Ramos (cell line): Measurements from ENCODE around the gene ZMYND19.
"Not testable (repeated sequence)": the region's sequence is repeated elsewhere in the genome, so short reads cannot be mapped to it uniquely, and the experiment has no call there.

Source experiments
- in situ Hi-C: fragments of 300-500 bp; cut with MboI; formaldehyde crosslinking; loops from one replicate; pipeline ENCODE4 v1.14.3; 2022; ENCODE audit warnings: low sequenced_read_pairs; ENCODE audit not compliant: unreplicated experiment

The ZMYND19 gene

DNA sequence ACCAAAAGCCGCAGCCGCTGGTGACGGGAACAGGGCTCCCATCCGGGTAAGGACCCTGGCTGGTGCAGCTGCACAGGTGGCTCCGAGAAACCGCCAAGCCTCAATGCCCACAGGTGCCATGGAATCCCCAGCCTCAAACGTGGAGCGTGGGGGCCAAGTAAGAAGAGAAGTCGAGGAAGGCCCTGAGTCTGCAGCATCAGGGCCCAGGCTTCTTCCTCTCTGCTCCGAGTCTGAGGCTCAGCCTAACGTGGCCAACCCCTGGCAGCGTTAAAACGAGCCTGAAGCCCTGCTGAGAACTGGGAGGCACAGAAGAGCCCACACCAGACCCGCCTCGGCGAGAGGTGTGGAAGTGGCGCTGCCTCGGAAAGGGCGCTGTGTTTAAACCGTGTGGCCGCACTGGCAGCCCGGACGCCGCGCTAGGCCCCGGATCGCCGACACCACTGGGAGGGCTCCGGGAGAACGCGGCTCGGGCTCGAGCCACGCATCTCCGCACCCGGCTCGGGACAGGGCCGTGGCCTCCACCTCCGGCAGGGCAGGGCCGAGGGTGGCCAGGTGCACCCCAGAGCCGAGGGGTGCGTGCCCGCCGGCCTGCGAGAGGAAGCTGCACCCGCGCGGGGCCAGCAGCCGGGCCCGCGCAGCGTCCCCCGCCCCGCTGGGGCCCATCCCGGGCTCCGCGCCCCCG lies 730 bp downstream of the ZMYND19 start:
- in situ Hi-C loops: no loop called here

DNA sequence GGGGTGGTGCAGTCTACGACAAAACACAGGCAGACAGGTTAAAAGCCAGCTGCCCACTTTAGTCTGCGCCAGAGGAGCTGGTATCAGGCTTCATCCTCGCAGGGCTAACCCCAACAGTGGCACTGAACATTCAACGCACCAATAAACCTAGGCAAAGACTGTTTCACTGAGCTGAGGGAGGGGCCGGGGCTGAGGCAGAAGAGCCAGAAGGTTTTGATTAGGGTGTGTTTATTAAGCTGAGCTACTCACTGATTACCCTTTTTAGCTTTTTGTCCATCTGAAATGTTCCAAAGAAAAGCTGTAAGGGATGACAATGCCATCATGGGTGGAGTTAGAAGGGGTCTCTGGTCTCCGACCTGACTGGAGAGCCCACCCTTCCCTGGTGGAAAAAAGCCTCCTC lies 1.4 kb downstream of the ZMYND19 start:
- in situ Hi-C loops: no loop called here

DNA sequence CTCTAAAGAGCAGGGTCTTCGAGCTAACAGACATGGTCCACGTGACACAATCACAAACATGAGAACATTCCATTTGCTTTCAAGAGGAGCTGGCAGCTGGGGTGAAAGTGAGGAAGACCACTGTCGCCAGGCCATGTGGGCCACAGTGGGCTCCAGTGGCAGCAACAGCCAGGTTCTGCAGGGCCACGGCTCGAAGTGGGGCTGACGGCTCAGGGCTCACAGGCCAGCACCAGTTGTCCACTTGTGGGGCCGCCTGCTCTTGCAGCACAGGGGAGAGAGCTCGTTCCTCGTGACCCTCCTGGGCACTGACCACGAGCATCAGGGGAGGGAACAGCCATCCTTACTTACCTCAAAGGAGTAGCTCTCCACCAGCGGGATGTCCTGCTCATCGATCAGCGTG lies 2.0 kb downstream of the ZMYND19 start:
- in situ Hi-C loops: no loop called here

DNA sequence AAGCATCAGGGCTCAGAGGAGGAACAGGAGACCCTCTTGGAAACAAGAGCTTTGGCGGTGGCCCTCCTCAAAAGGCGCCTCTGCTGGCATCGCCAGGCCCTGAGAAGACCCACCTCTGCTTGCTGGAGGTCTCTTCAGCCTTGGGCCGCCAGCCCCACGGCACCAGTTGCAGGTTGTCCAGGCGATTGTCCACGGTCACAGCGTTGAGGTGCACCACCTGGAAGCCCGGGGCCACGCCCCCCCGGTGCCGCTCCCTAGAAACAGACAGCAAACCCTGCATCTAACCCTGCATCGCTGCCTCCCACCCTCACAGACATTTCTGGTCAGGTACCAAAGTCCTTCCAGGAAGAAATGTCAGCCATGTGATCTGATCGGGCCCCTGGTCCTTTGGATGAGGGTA lies 3.5 kb downstream of the ZMYND19 start:
- in situ Hi-C loops: no loop called here

DNA sequence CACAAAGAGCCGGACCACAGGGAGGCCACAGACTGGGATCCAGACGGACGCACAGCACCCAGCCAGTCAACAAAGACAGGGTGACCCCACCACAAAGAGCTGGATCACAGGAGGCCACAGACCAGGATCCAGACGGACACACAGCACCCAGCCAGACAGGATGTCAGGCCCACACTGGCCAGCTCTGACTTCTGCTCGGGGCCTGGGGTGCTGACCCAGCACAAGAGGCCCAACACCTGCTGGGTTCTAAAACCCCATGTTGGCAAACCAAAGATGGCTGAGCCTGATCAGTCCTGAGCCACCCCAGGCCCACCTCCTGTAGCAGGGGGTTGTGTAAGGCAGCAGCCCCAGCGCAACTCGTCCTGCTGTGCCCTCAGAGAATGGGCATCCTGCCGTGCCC lies 6.4 kb downstream of the ZMYND19 start:
- in situ Hi-C loops: no loop called here

DNA sequence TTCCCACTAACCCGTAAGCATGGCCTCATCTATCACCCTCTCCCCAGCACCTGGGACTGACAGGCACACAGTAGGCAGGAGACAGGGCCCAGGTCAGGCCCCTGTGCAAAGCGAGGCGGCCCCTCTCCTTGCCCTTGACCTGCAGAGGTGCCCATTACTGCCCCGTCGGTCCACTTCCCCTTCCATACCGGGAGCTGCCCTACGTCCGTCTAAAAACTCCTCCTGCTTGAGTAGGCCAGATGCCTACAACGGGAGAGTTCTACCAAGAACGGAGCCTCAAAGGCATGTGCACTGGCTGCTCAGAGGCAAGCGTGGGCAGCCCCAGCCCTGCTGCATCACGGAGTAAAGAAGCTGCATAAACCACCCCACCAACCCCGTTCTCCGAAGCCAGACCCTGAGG lies 7.0 kb downstream of the ZMYND19 start:
- in situ Hi-C loops: no loop called here

DNA sequence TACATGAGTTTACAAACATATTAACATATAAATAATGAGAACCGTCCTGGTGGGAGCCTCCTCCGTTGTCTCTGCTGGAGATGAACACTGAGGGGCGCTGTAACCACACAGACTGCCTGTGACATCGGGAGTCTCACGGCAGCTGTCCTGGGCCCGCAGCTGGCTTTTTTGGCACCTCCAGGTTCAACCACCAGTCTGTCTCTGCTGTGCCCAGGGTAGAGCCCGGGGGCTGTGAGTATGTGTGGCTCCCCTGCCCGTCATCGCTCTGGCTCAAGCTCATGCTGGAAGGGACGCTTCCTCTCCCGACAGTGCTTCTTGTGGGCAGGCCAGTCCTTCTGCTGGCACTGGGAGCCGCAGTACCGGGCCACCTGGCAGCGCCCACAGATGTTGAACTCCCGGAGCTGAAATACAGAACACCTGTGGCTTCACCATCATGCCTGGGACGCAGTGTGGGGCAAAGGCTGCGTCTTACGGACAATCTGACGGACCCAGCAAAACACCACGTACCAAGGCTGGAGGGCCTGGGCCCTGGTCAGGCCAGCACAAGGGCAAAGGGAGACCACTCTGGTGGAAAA lies 7.9 kb downstream of the ZMYND19 start:
- in situ Hi-C loops: no loop called here

DNA sequence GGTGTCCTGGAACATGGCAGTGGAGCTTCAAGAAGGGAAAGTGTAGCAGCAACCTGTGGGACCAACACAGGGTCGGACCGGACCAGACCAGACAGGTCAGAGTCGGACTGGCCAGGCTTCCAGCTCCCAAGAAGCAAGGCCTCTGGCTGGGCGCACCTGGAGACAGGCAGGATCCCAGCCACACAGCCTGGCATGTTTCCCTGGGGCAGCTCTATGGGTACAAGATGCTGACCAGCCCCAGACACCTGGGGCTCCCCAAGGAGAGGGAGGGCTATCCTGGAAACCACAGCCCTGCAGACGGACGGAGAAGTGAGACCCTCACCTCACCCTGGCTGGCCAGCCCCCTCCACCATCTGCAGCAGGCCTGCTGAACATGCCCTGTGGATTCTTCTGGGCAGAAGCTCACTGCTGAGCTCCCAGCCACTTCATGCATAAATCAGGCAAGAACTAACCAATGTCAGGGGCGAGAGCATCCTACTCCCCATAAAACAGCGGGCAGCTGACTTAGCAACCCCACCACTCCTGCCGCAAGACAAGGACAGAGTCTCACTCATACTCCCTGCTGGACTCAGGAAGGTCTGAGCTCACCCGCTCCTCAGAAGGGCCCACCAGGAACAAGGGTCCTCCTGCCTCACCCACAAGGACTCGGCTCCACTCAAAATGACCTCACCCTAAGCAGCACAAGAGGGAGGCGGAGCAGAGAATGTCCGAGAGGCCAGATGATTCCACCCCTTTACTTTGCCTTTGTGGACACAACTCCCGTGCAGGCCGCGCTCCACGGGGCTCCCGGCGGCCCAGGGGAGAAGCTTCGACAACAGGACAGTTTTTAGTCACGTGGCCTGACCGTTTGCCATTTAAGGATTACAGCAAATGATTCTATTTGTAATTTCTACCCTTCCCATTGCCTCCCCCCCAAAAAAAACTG lies 8.7 kb downstream of the ZMYND19 start:
- in situ Hi-C loops: no loop called here

DNA sequence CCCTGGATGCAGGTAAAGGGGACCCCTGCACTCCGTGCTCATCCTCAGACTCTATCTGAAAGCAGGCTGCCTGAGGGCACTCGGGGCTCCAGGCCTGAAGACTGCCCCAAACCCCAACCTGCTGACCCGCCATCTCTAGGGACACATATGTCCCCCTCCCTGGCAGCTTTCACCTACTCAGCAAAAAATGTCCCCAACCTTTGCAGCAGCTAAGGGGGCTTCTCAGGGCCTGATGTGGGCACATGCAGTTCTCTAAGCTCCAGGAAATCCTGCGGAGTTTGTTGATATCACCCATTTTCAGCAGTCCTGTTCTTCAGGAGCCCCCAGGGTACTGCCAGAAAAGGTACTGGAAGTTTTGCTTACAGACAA lies 9.4 kb downstream of the ZMYND19 start:
- in situ Hi-C loops: no loop called here

DNA sequence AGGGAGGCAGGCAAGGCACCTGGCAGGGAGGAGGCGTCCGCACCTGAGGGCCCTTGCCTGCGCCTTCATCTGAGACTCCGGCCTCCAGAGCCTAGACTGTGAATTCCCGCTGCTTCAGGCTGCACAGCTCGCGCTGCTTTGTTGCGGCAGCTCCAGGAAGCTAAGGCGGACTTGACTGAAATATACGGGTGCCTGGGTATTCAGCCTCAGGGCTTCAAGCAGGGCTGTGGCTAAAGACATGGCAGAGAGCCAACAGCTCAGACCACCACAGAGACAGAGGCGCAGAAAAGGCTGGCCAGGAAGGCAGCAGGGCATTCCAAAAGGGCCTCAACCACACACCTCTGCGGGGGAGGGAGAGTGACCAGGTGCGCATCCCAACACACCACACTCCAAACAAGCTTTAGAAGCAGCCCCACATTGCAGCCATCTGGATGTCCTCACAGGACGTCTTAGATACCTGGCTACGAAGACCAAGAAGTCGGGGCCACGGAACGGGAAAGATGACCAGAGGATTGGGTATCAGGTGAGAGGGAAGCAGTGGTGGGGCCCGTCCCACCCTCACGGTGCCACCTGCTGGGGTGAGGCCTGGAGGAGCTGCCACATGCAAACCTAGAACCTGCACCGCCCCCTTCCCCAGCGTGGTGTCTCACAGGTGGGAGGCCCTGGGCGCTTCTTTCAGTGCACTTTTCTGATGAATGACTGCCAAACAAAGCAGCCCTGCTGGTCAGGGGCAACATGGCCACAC lies 9.9 kb downstream of the ZMYND19 start:
- in situ Hi-C loops: no loop called here

DNA sequence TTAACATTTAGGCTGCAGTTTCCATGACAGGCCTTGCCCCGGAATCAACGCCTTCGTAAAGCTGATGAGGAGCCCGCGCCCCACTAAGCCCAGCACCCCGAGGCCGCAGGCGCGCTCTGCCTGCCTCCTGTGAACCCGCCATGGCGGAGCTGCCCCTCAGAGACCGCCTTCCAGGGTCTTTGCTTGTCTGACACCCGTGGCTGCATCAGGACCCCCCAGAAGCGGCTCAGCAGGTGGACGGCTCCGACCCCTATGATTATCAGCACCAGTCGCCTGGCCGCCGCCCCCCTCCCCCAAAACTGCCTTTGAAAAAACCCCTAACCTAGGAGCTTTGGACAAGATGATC lies 11.1 kb downstream of the ZMYND19 start:
- in situ Hi-C loops: no loop called here

DNA sequence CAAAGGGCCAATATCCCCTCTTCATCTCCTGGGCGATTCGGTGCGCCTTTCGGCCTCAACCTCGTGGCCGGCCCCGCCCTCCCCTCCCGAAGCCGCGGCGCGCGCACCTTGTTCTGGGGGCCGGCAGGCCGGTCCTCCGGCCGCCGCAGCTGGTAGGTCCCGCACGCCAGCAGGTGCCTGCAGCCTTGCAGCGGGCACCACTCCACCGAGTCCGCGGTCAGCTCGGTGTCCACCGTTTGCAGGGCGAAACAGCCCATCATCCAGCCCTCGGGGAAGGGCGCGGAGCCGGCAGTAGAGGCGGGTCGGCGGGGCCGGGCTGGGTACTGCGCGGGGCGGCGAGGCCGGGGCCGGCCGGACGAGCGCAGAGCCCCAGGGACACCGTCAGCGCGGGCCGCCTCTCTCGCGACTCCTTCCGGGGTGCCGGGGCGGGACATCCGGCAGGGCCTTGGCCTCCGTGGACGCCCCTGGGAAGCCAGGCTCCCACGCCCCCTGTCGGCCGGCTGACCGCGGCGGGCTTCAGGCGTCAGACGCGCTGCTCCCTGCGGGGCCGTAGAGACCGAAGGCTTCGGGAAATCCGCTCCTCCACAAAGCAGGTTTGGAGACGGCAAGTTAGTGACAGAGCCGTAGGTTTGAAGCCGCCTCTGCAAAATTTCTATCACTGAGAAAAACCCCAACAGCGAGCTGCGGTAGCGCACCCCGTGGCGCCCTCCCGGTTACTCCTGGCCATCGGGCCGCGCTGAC lies 11.6 kb downstream of the ZMYND19 start, which contains the start of gene DPH7:
Gene DPH7, minus strand, starts transcription at position 408 of the 741 bp plus-strand sequence. Its CDS starts 148 bp downstream, at position 260.
- in situ Hi-C loops: no loop called here

DNA sequence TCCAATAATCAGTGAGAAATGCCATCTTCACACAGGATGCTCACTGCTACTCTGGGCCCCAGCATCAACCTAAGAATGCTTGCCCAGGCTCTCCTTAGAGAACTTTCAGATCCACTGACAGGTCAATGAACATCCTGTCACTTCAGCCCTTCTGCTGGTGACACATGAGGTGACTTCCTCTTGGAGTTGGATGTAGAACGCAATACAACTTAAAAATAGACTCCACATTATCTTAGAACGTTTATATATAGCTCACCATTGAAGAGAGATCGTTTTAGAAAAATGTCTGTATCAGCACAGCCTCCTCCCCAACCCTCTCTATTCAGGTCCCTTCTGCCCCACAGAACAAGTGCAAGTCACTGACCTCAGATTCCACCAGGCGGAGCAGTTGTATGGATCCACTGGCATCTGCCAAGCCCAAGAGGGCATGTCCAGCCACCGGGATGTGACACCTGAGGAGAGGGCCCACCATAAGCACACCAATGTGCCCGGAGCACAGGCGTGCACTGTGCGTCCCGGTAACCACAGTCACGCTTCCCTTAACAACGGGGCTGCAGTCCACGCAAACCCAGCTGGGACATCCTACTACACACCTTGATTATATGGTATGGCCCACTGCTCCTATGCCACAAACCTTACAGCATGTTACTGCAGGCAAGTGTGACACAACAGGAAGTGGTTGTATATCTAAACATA lies 14.4 kb downstream of the ZMYND19 start:
- in situ Hi-C loops: no loop called here

DNA sequence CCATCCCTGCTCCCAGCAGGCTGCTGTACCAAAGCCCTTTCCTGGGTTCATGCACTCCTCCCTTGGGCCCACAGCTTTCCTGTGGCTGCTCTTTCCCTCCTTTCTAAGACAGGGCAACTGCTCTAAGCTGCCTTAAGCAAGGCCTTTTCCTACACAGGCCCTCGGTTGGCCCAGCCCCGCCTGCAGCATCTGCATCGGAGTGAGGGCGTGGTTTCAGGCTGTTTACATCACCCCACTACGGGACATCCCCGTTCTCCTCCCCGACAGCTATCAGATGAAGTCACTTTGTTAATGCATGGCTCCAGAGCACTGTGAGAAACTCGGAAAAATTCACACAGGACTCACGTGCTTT lies 15.0 kb downstream of the ZMYND19 start:
- in situ Hi-C loops: no loop called here

DNA sequence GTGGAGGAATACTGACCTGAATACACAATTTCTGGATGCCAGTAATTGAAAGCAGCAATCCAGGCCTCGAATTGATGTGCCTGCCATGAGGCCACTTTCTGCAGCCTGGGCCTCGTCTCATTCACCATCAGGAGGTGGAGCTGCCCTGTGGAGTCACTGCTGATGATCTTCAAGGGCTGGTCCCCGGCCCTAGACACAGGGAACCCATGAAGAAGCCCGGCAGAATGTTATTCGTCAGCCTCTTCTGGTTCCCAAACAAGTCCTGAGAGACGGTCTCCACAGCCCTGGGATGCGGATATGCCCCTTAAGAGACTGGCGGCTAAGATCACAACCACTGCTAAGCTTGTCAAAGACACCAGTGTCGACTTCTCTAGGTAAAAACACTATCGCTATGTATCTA lies 16.1 kb downstream of the ZMYND19 start:
- in situ Hi-C loops: no loop called here

DNA sequence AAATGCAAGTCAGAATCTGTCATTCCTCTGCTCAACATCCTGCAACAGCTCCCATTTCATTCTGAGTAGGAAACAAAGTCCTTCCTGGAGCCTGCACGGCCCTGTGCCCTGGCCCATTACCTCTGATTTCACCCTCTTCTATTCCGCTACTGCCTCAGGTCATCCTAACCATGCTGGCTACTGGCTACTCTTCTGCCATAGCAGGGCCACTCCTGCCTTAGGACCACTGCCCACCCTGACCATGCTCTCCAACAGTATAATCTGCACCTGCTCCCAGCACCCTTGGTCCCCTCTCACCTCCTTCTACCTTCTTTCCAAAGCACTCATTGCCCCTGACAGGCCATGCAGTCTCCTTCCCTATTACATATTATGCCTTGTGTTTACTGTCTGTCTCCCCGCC lies 19.7 kb downstream of the ZMYND19 start:
- in situ Hi-C loops: no loop called here

DNA sequence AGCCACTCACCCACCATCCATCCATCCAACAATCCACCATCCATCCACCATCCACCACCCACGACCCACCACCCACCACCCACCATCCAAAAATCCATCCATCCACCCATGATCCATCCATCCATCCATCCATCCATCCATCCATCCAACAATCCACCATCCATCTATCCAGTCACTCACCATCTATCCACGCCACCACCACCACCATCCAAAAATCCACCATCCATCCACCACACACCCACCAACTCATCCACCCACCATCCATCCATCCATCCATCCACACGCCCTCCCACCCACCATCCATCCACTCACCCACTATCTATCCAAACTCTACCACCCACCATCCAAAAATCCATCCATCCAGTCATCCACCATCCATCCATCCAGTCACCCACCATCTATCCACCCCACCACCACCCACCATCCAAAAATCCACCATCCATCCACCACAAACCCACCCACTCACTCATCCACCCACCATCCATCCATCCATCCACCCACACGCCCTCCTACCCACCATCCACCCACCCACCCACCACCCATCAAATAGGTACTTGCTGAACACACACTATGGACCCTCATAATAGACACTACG lies 20.6 kb downstream of the ZMYND19 start:
- in situ Hi-C loops: no loop called here

DNA sequence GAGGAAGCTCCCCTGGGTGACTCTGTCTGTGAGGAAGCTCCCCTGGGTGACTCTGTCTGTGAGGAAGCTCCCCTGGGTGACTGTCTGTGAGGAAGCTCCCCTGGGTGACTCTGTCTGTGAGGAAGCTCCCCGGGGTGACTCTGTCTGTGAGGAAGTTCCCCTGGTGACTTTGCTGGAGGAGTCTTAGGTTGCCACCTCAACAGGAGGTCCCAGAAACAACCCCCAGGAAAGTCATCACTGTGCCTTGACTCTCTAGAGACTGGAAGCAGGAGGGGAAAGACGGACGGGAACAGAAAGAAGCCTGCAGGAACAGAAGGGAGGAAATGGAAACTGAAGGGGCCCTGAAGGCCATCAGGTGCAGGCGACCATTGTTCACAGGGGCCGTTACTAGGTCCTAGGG lies 21.9 kb downstream of the ZMYND19 start:
- in situ Hi-C loops: not testable (repeated sequence)

DNA sequence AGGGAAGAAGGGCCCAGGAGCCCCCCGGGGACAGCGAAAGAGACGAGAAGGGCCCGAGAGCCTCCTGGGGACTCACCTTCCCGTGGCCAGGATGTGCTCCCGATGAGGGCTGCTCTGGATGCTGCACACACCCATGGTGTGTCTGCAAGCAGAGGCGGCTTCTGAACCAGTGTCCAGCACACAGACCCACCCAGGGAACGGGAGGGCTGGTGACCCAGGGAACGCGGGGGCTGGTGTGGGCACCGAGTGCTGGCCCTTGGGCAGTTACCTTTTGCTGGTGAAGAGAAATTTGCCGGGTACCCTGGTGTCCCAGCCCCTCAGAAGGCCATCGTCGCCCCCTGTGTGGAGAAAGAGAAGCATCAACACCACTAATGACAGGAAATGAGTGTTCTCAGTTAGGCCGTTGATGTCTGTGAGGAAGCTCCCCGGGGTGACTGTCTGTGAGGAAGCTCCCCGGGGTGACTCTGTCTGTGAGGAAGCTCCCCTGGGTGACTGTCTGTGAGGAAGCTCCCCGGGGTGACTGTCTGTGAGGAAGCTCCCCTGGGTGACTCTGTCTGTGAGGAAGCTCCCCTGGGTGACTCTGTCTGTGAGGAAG lies 25.4 kb downstream of the ZMYND19 start:
- in situ Hi-C loops: no loop called here
